HAP-1 (cell line): ENCODE measurements around the gene PBLD.
"Not testable (repeated sequence)": the region's sequence is repeated elsewhere in the genome, so short reads cannot be mapped to it uniquely, and the experiment has no call there.

Experiments used
- DNase-seq, 2 experiments: peaks; one replicate each; pipeline ENCODE4 v3.0.0-alpha.2; 2016 to 2020; ENCODE audit warnings: low spot score in 2 of 2
- H3K27me3 ChIP-seq: fragments of 250-450 bp; sonication (Bioruptor Pico); 2 replicates; pipeline ENCODE4 v1.5.1; 2020; ENCODE audit warnings: low read depth, mild to moderate bottlenecking, moderate library complexity
- H3K36me3 ChIP-seq: fragments of 250-450 bp; sonication (Bioruptor Pico); replicated peaks from 2 replicates; pipeline ENCODE4 v1.5.1; 2020; ENCODE audit warnings: mild to moderate bottlenecking
- H3K4me1 ChIP-seq: fragments of 250-450 bp; sonication (Bioruptor Pico); 2 replicates; pipeline ENCODE4 v1.5.1; 2020; ENCODE audit warnings: mild to moderate bottlenecking
- H3K4me3 ChIP-seq: fragments of 250-450 bp; sonication (Bioruptor Pico); 2 replicates; pipeline ENCODE4 v1.5.1; 2020; ENCODE audit warnings: mild to moderate bottlenecking, moderate library complexity
- H3K9me3 ChIP-seq: fragments of 250-450 bp; sonication (Bioruptor Pico); 2 replicates; pipeline ENCODE4 v1.5.1; 2020; ENCODE audit warnings: mild to moderate bottlenecking, moderate library complexity
- in situ Hi-C: fragments of 300-500 bp; cut with MboI; formaldehyde crosslinking; loops from 3 replicates; pipeline ENCODE4 v1.14.3; 2020; ENCODE audit warnings: low sequenced_read_pairs, inconsistent platforms, mixed read lengths

The PBLD gene

DNA sequence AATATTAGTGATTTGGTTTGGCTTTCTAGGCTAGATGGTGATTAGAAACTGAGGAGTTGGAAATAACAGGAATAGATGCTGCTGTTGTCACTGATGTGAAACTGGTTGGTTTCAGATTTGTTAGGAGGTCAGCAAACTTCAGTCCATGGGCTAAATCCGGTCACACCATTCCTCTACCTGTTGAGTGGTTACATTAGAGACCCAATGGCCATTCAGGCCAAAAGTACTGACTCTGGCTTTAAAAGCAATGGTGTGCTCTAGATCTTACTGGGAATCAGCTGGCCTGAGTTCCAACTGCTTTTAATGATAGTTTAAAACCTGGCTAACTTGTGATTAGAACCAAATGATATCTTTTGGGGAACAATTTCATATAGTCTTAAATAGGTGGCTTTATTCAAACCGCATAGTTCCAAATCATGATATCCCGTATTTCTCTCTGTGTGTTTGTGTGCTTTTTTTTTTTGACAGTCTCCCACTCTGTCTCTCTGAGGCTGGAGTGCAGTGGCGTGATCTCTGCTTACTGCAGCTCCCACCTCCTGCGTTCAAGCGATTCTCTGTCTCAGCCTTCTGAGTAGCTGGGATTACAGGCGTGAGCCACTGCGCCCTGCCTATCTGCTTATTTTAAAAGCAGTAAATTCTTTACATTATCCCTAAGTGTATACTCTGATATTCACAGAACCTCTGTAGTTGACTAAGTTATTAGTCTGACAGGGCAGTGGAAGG is 7.8 kb upstream of the PBLD start:
- in situ Hi-C loops = no loop called here

DNA sequence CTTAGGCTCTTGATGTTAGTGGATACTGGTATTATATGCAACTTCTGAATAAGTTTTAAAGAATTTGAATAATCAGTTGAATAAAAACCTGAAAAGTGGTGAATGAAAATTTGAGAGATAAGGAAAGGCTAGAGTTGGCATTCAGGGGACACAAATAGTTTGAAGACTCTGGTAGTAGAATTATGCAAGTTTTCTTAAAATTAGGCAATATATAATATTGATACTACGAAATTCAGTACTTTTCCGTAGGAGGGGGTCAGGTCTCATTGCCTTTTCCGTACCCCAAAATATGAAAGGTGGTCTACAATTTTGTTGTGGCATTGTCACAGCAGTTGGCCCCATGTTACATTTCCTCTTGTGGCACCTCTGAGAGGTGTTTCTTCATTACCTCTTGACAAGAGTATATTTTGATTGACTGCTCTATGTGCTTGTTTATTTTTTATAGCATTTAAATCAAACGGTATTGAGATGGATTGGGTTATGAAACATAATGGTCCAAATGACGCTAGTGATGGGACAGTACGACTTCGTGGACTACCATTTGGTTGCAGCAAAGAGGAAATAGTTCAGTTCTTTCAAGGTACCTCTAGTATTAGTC is 4.1 kb upstream of the PBLD start:
- in situ Hi-C loops = no loop called here
- no peaks in the 10 kb centered on the region for H3K9me3 ChIP-seq
- H3K27me3 ChIP-seq = no peaks in the 10 kb centered on the region
- peaks cover 71% of the 10 kb centered on the region for H3K36me3 ChIP-seq
- no peak for DNase-seq
- H3K4me3 ChIP-seq = no peak overlapping the region
- H3K4me1 ChIP-seq = peaks cover 12% of the 10 kb centered on the region

More for the DNA sequence above, 7.8 kb upstream of the PBLD start:
- H3K36me3 ChIP-seq = peaks cover 89% of the 10 kb centered on the region
- peaks cover 11% of the 10 kb centered on the region for H3K4me1 ChIP-seq
- no peak for DNase-seq
- H3K9me3 ChIP-seq = no peaks in the 10 kb centered on the region
- H3K27me3 ChIP-seq = no peaks in the 10 kb centered on the region
- no peak overlapping the region for H3K4me3 ChIP-seq

DNA sequence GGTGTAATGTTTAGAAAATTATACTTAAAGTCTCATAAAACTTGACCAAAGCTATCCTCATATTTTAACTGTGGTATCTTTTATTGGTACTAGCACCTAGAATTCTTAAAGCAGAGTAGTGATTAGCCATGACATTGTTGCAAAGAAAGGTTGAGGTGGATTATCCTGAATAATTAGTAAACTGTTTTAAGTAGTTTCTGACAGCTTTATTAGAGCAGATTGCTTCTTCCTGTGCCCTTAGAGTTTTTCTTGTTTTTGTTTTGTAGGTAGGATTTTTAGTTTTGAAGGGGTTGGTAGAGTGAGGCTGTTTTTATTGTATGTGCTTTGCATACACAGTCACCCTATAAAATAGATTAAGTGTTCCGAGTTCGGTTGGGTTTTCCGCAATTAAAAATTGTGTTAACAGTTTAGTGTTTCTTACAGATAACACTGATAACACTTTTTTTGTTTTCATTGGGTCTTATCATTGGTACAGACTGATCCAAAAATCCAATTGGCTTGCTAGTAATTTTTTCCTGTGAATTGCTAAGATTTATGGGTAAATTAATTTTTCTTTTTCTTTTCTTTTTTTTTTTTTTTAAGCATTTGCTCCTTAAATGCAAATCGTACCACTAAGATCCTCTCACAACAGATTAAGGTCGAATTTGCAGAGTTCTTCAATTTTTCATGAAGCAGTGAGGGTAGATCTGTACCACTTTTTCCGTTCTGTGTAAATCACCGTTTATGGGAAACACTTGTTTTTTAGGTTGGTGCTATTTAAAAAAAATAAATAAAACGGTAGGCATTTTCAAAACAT is 2.1 kb upstream of the PBLD start:
- H3K27me3 ChIP-seq = no peaks in the 10 kb centered on the region
- peaks cover 51% of the 10 kb centered on the region for H3K36me3 ChIP-seq
- H3K9me3 ChIP-seq = no peaks in the 10 kb centered on the region
- DNase-seq = peak in 1 of 2 experiments; percentile 28
- in situ Hi-C loops = no loop called here
- peaks cover 22% of the 10 kb centered on the region for H3K4me1 ChIP-seq
- peak overlapping the region; percentile 98 for H3K4me3 ChIP-seq

DNA sequence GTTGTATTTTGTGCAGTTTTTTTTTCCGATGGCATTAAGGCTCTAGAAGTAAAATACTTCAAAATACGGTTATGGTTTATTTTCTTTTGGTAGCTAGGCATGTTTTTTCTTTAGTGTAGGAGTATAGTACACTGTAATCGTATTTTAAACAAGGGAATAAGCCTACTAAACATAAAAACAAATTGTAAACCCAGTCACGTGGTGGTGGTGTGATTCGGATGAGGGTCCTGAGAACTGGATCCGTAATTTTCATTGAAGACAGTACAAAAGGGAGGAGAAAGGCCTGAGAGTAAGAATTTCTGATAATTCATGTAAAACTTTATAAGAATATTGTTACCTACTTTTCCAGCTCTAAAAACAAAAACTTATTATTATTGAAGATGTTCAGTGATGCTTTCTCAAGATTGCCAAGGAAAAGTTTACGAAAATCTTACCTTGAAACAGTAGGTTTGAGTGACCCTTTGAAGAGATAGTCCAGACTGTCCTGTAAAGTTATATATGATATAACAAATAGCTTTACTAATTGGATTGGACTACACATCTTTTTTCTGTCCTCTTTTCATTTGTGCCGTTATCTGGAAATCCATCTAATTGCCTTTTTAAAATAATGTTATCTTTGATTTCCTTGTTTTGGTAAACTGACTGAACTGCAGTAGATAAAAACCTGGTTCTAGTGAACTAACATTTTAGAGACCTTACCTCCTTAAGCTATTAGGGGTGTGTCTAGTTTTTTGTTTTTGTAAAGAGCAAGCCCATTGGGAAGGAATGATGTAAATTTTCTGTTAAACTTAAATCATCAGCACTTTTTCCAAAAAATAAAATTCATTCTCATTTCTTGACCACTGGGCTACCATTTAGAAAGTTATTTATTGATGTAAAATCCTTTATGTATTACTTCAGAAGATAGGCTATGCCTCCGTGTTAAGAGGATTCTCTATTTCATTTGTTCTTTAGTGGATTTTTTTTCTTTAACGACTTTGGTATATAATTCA is 1.0 kb upstream of the PBLD start:
- Histone ChIP-seq H3K9me3 (no peaks in the 10 kb centered on the region), H3K36me3 (peaks cover 40% of the 10 kb centered on the region), H3K4me3 (peak overlapping the region; percentile 98), H3K27me3 (no peaks in the 10 kb centered on the region), H3K4me1 (peaks cover 31% of the 10 kb centered on the region)
- in situ Hi-C loops = no loop called here
- no peak for DNase-seq

DNA sequence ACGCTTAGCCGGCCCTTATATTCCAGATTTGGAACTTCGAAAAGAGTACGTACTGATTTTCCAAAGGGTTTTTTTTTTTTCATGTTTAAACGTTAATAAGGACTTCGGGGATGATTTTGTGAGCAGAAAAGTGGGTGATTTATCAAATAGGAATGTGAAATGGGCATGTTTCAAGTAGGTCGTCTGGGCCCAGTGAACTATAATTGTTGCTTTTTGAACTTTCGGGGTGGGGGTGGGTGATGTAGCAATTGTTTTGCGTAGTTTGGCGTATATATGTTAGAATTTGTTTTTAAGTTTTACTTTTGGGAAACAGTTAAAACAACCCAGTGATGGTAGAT is 299 bp upstream of the PBLD start:
- Histone ChIP-seq H3K4me1 (peaks cover 37% of the 10 kb centered on the region), H3K36me3 (peaks cover 33% of the 10 kb centered on the region), H3K9me3 (no peaks in the 10 kb centered on the region), H3K4me3 (peak overlapping the region; percentile 98), H3K27me3 (no peaks in the 10 kb centered on the region)
- no peak for DNase-seq
- in situ Hi-C loops = no loop called here

DNA sequence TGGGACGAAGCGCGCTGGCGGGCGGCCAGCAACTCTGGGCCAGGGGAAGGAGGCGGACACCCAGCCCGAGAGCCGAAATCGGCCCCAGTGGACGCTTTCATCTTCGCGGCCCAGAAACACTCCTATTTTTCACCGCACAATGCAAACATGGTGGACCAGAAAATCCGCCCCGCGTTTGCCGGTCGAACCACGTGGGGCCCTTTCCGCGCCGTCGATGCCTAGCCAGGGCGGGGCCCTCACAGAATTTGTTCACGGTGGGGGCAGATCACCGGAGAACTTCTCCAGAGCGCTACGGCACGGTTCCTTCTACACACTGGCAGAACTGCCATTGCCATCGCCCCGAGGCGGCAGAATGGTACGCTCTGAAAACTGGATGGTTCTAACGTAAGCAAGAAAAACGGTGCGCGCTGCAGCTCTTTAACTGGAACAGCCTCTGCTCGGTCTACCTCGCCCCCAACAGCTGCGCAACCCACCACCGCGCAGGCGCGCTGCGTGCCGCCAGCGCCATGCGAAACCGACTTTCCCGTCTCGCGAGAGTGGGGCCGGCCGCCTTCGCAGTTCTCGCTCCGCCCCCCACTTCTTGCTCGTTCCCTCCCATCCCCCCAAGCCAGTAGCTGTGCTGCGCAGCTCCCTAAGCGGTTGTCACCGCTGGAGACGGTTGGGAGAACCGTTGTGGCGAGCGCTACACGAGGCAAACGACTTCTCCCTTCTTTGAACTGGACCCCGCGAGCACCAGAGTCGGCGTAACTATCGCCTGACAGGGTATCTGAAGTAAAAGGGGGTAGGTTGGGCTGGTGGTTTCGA is 1.1 kb downstream of the PBLD start, which contains the start of gene HNRNPH3:
TSS of gene HNRNPH3 (plus strand) at position 610 of the 804 bp plus-strand sequence. CDS start 5,158 bp downstream, outside the sequence.
- Histone ChIP-seq H3K36me3 (peaks cover 23% of the 10 kb centered on the region), H3K9me3 (no peaks in the 10 kb centered on the region), H3K4me1 (peaks cover 41% of the 10 kb centered on the region), H3K27me3 (no peaks in the 10 kb centered on the region), H3K4me3 (peak within 1 kb of the TSS; percentile 98)
- peak; percentile 97 to 99 for DNase-seq
- in situ Hi-C loops = no loop called here

DNA sequence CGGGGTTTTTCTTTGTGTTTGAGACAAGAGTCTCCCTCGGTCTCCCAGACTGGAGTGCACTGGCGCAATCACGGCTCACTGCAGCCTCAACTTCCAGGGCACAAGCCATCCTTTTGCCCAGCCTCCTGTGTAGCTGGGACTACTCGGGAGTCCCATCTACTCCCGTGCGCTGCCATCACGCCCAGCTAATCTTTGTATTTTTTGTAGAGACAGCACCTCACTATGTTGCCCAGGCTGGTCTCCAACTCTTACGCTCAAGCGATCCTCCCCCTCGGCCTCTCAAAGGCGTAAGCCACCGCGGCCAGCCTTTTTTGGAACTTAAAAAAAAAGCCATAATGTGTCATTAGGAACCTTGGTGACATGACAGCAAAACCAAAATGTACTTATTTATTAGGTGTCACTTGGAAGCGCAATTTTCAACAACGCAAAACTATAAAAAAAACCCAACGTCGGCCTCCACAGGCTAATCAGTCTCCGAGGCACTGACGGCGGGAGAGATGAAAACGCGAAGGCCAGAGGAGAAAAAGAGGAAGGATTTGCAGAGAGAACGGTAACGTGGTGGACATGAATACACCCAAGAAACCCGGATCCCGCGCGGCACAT is 1.8 kb downstream of the PBLD start:
- Histone ChIP-seq H3K36me3 (peaks cover 21% of the 10 kb centered on the region), H3K27me3 (no peaks in the 10 kb centered on the region), H3K4me3 (peak overlapping the region; percentile 98), H3K4me1 (peaks cover 37% of the 10 kb centered on the region), H3K9me3 (no peaks in the 10 kb centered on the region)
- in situ Hi-C loops = no loop called here
- no peak for DNase-seq

DNA sequence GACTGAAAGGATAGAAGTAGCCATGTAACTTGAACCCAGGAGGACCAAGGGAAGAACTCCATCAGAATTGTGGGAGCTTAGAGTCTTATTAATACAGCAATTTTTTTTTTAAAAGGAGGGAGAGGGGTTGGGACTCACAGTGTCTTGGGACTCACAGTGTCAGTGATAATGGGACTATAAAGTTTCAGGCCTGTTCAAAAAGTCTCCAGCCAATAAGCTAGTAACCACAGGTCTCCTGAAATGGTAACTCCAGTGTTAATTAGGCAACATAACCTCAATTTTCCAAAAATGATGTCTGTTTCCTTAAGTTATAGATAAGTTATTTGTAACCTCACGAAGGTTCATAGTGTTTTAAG is 3.2 kb downstream of the PBLD start:
- Histone ChIP-seq H3K27me3 (no peaks in the 10 kb centered on the region), H3K4me3 (no peak overlapping the region), H3K4me1 (peaks cover 29% of the 10 kb centered on the region), H3K36me3 (peaks cover 15% of the 10 kb centered on the region), H3K9me3 (no peaks in the 10 kb centered on the region)
- no peak for DNase-seq
- in situ Hi-C loops = no loop called here

DNA sequence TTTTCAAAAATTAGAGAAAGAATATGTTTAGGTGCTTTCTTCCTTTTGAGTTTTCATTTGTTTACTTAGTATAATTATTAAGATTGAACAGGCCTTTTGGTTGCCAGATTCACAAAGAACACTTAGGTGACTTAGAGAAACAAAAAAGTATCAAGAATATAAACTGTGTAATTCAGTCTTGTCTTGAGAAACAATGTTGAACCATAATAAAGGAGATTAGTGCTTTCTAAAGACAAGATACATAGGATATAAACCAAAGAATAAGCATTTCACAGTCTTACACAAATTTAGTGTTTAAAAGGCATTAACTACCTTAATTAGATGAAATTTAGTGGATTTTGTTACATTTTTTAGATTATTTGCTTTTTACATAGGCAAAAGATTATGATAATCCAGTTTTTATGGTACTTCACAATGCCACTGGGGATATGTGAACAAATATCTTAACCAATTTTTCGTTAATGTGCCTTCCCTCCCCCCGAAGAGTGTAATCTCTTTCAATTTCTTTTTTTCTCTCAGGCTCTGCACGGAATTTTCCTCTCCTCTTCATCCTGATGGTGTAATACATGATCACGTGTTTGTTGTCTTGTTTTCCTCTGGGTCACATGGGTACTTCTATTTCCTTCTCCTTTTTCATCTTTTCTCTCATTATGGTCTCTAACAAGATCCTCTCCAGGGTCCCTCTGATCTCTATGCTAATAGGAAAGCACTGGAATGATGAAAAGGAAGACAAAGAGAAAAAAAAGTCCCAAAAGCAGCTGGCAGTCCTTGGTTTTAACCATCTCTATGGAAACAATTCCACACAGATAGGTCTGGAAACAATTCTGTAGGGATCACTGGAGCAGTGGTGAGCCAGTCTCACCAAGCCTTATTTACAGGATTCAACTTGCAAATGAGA is 4.6 kb downstream of the PBLD start:
- in situ Hi-C loops = no loop called here
- H3K4me1 ChIP-seq = peaks cover 29% of the 10 kb centered on the region
- H3K9me3 ChIP-seq = no peaks in the 10 kb centered on the region
- no peak overlapping the region for H3K4me3 ChIP-seq
- peaks cover 8% of the 10 kb centered on the region for H3K36me3 ChIP-seq
- DNase-seq = peak; percentile 35 to 87
- H3K27me3 ChIP-seq = no peaks in the 10 kb centered on the region

DNA sequence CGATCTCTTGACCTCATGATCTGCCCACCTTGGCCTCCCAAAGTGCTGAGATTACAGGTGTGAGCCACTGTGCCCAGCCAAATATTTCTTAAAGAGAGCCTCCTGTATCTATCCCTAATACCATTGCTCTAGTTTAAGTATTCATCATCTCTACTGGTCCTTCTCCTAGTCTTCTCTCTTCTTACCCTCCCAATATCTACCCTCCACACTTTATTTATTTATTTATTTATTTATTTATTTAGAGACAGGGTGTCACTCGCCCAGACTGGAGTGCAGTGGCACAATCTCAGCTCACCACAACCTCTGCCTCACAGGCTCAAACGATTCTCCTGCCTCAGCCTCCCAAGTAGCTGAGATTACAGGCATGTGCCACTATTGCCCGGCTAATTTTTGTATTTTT is 8.3 kb downstream of the PBLD start:
- H3K4me3 ChIP-seq, H3K27me3 ChIP-seq, DNase-seq, in situ Hi-C loops, H3K36me3 ChIP-seq, H3K9me3 ChIP-seq: not testable (repeated sequence)
- H3K4me1 ChIP-seq = peaks cover 17% of the 10 kb centered on the region

DNA sequence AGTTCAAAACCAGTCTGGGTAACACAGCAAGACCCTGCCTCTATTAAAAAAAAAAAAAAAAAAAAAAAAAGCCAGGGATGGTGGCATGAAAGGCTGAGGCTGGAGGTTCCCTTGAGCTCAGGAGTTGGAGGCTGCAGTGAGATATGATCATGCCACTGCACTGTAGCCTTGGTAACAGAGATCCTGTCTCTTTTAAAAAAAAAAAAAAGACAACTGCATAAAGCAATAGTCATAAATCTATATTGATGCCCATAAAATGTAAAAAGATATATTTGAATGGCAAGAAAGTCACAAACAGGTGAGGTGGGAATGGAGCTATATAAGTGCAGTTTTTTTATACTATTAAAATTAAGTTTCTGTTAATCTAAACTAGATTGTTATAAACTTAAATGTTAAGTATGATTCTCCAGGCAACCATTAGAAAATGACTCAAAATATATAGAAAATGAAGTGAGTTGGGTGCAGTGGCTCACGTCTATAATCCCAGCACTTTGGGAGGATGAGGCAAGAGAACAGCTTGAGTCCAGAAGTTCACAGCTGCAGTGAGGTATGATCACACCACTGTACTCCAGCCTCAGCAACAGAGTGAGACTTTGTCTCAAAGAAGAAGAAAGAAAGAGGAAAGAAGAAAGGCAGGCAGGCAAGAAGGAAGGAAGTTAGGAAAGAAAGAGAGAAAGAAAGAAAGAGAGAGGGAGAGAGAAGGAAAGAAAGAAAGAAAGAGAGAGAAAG is 14.2 kb downstream of the PBLD start:
- Histone ChIP-seq H3K27me3 (no peaks in the 10 kb centered on the region), H3K36me3 (no peaks in the 10 kb centered on the region), H3K4me1 (no peaks in the 10 kb centered on the region), H3K4me3 (no peak overlapping the region), H3K9me3 (no peaks in the 10 kb centered on the region)
- DNase-seq = no peak
- in situ Hi-C loops = no loop called here
